Osteocyte (in vitro differentiated cells): ENCODE data around the gene ZDHHC14. TPM values are rescaled to one million over a fixed set of nuclear protein-coding genes. Genes with fewer than 3 reads are reported as not detected.

Source experiments
- DNase-seq: peaks from one replicate; pipeline ENCODE4 v3.0.0; 2021; ENCODE audit warnings: mixed read lengths; ENCODE audit not compliant: unreplicated experiment; ENCODE audit errors: extremely low spot score
- H3K27ac Mint-ChIP-seq: one replicate; pipeline ENCODE4 v1.8.0; 2021; ENCODE audit warnings: mild to moderate bottlenecking, mixed read lengths; ENCODE audit not compliant: unreplicated experiment
- H3K27me3 Mint-ChIP-seq: one replicate; pipeline ENCODE4 v1.8.0; 2021; ENCODE audit warnings: mixed read lengths; ENCODE audit not compliant: unreplicated experiment
- H3K36me3 Mint-ChIP-seq: one replicate; pipeline ENCODE4 v1.8.0; 2021; ENCODE audit warnings: mixed read lengths; ENCODE audit not compliant: unreplicated experiment
- H3K4me1 Mint-ChIP-seq: one replicate; pipeline ENCODE4 v1.8.0; 2021; ENCODE audit warnings: mixed read lengths; ENCODE audit not compliant: unreplicated experiment
- H3K4me3 Mint-ChIP-seq: one replicate; pipeline ENCODE4 v1.8.0; 2021; ENCODE audit warnings: mild to moderate bottlenecking, moderate library complexity, mixed read lengths; ENCODE audit not compliant: unreplicated experiment
- H3K9me3 Mint-ChIP-seq: one replicate; pipeline ENCODE4 v1.8.0; 2021; ENCODE audit warnings: mixed read lengths; ENCODE audit not compliant: unreplicated experiment
- microRNA-seq: library from miRNA; unstranded; fragments of <30 nt; microRNA quantifications from one replicate; pipeline ENCODE4 v1.1.0, GENCODE V29; 2020; ENCODE audit not compliant: unreplicated experiment
- total RNA-seq: library from RNA; stranded (reverse); gene quantifications from 2 replicates; pipeline ENCODE4 v1.2.1, GENCODE V29; 2021
- TF ChIP-seq, protein P1 (sequence below): fragments of 200-600 bp; sonication (generic); IDR thresholded peaks from 2 replicates; pipeline ENCODE4 v1.5.0; 2021; ENCODE audit warnings: antibody characterized with exemption, mild to moderate bottlenecking, moderate library complexity

Gene ZDHHC14
- total RNA-seq, 1 donor from 2014 or later, result 9.1 TPM

- no peak for DNase-seq
- H3K27me3 Mint-ChIP-seq, result no peaks in the 10 kb centered on the region
- no peak overlapping the region for H3K27ac Mint-ChIP-seq
- H3K9me3 Mint-ChIP-seq, result peaks cover 21% of the 10 kb centered on the region
- peaks cover 17% of the 10 kb centered on the region for H3K4me1 Mint-ChIP-seq
- no peak overlapping the region for H3K4me3 Mint-ChIP-seq
- TF ChIP-seq, protein P1, sequence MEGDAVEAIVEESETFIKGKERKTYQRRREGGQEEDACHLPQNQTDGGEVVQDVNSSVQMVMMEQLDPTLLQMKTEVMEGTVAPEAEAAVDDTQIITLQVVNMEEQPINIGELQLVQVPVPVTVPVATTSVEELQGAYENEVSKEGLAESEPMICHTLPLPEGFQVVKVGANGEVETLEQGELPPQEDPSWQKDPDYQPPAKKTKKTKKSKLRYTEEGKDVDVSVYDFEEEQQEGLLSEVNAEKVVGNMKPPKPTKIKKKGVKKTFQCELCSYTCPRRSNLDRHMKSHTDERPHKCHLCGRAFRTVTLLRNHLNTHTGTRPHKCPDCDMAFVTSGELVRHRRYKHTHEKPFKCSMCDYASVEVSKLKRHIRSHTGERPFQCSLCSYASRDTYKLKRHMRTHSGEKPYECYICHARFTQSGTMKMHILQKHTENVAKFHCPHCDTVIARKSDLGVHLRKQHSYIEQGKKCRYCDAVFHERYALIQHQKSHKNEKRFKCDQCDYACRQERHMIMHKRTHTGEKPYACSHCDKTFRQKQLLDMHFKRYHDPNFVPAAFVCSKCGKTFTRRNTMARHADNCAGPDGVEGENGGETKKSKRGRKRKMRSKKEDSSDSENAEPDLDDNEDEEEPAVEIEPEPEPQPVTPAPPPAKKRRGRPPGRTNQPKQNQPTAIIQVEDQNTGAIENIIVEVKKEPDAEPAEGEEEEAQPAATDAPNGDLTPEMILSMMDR, result no peak
- H3K36me3 Mint-ChIP-seq, result peaks cover 9% of the 10 kb centered on the region
Observed at GRCh38 chr6:157726892-157727628, 346.1 kb downstream of the ZDHHC14 start.

Small RNAs within 50 kb of the gene (microRNA-seq; reads per million reads assigned to microRNA genes)
- gene MIR3692, result not detected

Other genes starting within 250 kb of the ZDHHC14 start
- 12.3 and 12.7 TPM in 2 replicates for gene TMEM242, start 57.7 kb upstream of the ZDHHC14 start, total RNA-seq